Subcutaneous adipose tissue (tissue), 4 donors: ENCODE data around the gene CMSS1. TPM values are rescaled to one million over a fixed set of nuclear protein-coding genes. Genes with fewer than 3 reads are reported as not detected.

ENCODE experiments used
- CTCF ChIP-seq: fragments of 450-650 bp; IDR thresholded peaks from one replicate; pipeline ENCODE4 v1.5.1; 2016; ENCODE audit warnings: low read depth, mild to moderate bottlenecking, control low read depth, antibody characterized with exemption, moderate library complexity
- total RNA-seq, 4 donors: library from RNA; depleted of rRNA; stranded (reverse); fragments of >200 nt; gene quantifications; one replicate each; pipeline ENCODE4 v1.1.0, GENCODE V29; 2016

CMSS1 gene
- total RNA-seq, 4 donors from 2014 or later, result 9.9 to 32.1 (median 19.1) TPM

DNA sequence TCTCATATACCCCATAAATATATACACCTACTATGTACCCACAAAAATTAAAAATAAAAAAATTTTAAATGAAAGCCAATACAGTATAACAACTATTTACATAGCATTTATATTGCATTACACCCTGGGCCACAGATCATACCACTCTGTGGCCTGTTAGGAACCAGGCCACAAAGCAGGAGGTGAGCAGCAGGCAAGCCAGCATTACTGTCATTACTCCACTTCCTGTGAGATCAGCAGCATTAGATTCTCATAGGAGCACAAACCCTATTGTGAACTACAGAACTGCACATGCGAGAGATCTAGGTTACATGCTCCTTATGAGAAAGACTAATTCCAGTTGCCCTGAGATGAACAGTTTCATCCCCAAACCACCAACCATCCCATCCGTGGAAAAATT is 279.2 kb downstream of the CMSS1 start:
- TF ChIP-seq CTCF, result no peak

DNA sequence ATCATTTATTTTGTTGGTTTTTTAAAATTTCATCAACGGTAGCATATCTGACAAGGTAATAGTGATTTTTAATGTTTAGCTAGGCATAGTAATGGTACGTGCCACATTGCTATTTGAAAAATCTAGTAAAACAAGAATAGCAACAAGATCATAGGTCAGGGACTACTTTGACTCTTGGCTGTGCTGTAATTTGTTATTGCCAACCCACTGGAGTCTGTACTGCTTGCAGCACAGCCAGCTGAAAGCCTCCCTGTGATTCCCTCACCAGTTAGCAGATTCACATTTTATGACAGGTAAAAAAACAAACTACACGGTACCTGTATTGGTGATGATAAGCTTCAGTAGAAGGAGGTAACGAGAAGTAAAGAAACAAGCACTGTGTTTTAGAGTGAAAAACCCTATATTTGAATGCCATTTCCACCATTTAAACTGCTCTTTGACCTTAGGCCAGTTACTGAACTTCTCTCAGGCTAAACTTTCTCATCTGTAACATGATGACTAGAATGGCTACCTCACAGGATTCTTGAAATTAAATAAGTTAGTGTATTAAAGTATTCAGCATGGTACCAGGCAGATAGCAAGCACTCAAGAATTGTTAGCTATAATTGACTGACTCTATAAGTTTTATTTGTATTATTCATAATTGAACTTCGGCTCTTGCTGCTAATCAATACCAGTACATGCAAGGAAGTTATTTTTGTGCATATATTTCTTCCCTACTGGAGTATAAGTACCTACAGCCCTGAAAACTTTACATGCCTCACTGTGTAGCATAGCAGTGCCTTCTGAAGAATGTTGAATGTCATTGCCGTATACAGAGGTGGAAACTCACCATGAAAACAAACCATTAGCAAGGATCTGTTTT is 280.5 kb downstream of the CMSS1 start:
- TF ChIP-seq CTCF, result no peak

DNA sequence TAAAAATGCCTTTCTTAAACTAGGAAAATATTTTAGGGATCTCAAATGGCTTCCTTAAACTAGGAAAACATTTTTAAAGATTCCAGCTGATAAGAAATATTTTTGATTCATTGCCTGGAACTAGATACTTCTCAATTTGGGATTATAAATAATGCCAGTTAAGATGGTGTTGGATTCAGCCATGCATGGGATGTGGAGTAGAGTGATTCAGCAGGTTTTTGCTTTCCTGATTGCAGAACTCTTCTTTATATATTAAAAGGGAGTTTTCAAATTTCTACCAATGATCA is 281.1 kb downstream of the CMSS1 start:
- no peak for TF ChIP-seq CTCF

- no peak for TF ChIP-seq CTCF
Observed at GRCh38 chr3:100099621-100100020, 282.0 kb downstream of the CMSS1 start.

DNA sequence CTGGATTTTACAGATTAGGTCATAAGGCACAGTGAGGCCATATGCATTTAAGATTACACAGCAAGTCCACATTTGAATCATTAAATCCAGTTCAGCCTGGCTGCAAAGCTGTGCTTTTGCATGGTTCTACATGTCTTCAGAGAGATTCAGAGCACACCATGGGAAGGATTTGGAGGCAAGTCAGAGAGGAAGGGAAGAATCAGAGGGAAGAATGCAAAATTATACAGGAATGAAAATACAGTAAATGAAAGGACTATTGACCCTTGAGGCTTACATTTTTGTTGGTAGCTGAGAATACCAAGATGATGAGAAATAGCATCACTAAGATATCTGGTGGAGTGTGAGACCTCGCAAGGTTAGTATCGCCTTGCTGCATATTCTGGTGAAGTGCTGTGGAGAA is 282.8 kb downstream of the CMSS1 start:
- TF ChIP-seq CTCF, result no peak

DNA sequence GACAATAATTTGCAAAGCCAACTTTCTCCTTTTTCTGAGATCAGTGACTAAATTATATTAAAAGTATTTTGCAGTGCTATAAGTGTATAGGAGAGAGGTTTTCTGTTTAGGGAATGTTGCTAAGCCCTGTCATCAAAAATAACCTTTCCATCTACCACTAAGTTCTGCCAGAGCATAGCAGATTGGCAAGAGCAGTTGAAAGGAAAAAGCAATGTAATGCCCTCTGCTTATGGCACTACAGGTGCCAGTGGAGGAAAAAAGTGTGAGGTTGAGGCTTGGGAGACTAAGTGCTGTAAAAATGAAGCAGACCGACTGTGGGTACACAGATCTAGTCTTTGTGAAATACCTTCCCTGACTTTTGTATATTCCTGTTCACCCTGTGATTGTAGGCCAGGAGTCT is 285.1 kb downstream of the CMSS1 start:
- TF ChIP-seq CTCF, result no peak

DNA sequence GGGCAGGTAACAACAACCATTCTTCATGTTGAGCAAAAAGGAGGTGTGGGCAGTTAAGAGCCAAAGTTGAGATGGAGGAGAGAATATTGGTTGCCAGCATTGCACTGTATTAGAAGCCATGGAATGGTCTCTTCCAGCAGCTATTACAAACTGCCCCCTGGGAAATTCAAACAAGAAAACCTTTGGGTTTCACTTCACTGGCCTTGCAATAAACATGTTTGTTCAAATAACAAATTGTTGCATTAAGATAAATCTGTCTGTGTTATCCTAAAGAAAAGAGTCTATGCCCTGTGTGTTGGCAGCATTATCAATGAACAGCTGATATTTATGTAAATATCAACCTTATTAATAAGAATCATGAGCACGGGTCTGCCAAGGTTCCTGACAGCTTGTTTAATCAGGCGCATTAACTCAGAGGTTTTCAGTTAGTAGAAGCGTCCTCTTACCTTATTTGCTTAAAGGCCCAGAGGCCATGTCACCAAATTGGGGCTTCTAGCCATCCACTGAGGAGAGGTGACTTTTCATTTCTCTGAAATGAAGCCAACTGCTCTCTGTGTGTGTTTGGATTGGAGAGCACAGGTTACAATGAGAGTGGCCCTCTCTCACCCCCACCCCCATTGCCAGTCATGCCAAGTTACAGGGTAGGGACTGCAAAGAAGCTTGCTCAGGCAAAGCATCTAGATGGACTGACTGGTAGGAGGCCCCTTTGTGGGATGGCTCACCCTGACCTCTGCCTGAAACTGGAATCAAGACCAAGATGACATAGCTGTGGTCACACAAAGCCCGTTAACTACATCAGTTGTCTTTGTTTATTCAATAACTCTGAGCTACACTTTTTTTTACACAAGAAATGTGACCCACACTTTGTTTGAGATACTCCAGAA is 286.1 kb downstream of the CMSS1 start:
- TF ChIP-seq CTCF, result no peak
